Adrenal gland (tissue), 5 donors: ENCODE measurements around the gene EYS.

Source experiments
- POLR2A ChIP-seq, 2 donors: fragments of 450-650 bp; IDR thresholded peaks; one replicate each; pipeline ENCODE4 v1.6.1; 2017; ENCODE audit warnings: antibody characterized with exemption in 2 of 2, mild to moderate bottlenecking in 2 of 2, moderate library complexity in 1 of 2
- TF ChIP-seq, protein P1 (sequence below), 6 experiments: fragments of 450-650 bp in 4 of 6; fragments of 200-600 bp in 2 of 6; sonication (generic) in 1 of 6; IDR thresholded peaks; 1 replicate in 5 of 6; 2 replicates in 1 of 6; pipeline versions ENCODE4 v1.5.1 to v1.8.0; 2016 to 2021; ENCODE audit warnings: antibody characterized with exemption in 6 of 6, mild to moderate bottlenecking in 2 of 6, moderate library complexity in 1 of 6
- donor health status: DM: no; HTN: no; CAD: no.

DNA sequence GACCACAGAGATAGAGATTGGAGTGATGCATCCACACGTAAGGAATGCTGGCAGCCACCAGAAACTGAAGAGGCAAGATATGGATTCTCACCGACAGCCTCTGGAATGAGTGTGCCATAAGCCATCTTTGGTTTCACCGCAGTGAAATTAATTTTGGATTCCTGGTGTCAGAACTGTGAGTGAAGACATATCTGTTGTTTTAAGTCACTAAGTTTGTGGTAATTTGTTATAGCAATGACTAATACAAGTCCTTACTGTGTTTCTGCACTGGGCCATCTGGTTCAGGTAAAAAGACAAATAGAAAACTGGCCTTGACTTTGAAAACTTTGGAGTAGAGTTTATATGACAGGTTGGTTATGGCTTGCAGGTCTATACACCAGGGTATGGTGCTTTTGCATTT, 1809.6 kb downstream of the EYS start:
- TF ChIP-seq, protein P1, sequence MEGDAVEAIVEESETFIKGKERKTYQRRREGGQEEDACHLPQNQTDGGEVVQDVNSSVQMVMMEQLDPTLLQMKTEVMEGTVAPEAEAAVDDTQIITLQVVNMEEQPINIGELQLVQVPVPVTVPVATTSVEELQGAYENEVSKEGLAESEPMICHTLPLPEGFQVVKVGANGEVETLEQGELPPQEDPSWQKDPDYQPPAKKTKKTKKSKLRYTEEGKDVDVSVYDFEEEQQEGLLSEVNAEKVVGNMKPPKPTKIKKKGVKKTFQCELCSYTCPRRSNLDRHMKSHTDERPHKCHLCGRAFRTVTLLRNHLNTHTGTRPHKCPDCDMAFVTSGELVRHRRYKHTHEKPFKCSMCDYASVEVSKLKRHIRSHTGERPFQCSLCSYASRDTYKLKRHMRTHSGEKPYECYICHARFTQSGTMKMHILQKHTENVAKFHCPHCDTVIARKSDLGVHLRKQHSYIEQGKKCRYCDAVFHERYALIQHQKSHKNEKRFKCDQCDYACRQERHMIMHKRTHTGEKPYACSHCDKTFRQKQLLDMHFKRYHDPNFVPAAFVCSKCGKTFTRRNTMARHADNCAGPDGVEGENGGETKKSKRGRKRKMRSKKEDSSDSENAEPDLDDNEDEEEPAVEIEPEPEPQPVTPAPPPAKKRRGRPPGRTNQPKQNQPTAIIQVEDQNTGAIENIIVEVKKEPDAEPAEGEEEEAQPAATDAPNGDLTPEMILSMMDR (IDR thresholded peaks at IDR 0.05), result no peak
- TF ChIP-seq POLR2A (IDR thresholded peaks at IDR 0.05), result no peak
